ENCODE results near the gene THSD4.

Gene THSD4

DNA sequence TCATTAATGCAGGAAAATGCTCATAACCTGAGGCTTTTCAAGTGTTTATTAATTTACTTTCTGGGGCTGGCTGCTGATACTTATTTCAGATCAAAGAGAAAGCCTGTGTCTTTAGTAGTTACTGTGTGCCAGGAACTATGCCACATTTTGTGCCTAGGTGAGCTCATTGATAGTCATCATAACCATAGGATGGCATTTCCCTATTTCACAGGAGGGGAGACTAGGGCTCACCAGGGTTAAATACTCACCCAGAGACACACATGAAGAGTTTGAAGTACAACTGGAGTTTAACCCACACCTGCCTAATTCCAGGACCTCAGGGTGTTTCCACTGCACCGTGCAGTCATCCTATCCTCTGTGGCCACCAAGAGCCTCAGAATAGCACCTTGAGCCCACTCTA is 430.7 kb downstream of the THSD4 start:
- Histone ChIP-seq H3K79me2 (ENCODE audit: insufficient read depth, low read depth) (no peaks in the 10 kb centered on the region), H3K4me3 (IDR thresholded peaks at IDR 0.05; ENCODE audit: insufficient read depth, low read depth, low read length) (no peak overlapping the region), H3K4me1 (ENCODE audit: low read depth, poor library complexity, severe bottlenecking) (no peaks in the 10 kb centered on the region), H3K27me3 (ENCODE audit: insufficient read depth, low read depth) (no peaks in the 10 kb centered on the region), H3K9ac (no peak overlapping the region), H3K36me3 (ENCODE audit: insufficient read depth) (no peaks in the 10 kb centered on the region), H3K27ac (no peak overlapping the region), H4K20me1 (ENCODE audit: insufficient read depth) (no peaks in the 10 kb centered on the region), H2AFZ (ENCODE audit: low read depth) (no peak overlapping the region), H3K4me2 (no peak overlapping the region)
- TF ChIP-seq, protein P1, sequence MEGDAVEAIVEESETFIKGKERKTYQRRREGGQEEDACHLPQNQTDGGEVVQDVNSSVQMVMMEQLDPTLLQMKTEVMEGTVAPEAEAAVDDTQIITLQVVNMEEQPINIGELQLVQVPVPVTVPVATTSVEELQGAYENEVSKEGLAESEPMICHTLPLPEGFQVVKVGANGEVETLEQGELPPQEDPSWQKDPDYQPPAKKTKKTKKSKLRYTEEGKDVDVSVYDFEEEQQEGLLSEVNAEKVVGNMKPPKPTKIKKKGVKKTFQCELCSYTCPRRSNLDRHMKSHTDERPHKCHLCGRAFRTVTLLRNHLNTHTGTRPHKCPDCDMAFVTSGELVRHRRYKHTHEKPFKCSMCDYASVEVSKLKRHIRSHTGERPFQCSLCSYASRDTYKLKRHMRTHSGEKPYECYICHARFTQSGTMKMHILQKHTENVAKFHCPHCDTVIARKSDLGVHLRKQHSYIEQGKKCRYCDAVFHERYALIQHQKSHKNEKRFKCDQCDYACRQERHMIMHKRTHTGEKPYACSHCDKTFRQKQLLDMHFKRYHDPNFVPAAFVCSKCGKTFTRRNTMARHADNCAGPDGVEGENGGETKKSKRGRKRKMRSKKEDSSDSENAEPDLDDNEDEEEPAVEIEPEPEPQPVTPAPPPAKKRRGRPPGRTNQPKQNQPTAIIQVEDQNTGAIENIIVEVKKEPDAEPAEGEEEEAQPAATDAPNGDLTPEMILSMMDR (conservative IDR thresholded peaks at IDR 0.05; ENCODE audit: low read depth, low read length), result no peak

DNA sequence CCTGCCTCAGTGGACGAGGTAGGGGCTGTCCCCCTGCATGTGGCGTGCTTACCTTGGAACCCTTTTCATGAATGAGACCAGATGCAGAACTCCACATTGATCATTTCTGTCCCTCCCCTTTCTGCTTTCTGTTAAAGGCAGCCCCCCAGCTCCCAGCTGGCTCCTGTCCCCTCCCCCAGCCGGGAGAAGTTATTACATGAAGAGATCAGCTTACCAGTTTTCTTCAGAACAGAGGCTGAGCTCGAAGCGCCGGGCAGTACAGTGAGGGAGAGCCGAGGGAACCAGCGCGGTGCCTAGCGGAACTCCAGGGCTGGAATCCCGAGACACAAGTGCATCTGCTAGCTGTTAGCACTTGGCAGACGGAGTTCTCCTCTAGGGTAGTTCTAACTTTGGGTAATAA is 431.7 kb downstream of the THSD4 start:
- H4K20me1 ChIP-seq (ENCODE audit: insufficient read depth), result no peaks in the 10 kb centered on the region
- no peaks in the 10 kb centered on the region for H3K27me3 ChIP-seq (ENCODE audit: insufficient read depth, low read depth)
- no peak overlapping the region for H3K27ac ChIP-seq
- no peaks in the 10 kb centered on the region for H3K36me3 ChIP-seq (ENCODE audit: insufficient read depth)
- H3K79me2 ChIP-seq (ENCODE audit: insufficient read depth, low read depth), result no peaks in the 10 kb centered on the region
- H2AFZ ChIP-seq (ENCODE audit: low read depth), result no peak overlapping the region
- H3K4me2 ChIP-seq, result no peak overlapping the region
- H3K4me3 ChIP-seq (IDR thresholded peaks at IDR 0.05; ENCODE audit: insufficient read depth, low read depth, low read length), result no peak overlapping the region
- H3K4me1 ChIP-seq (ENCODE audit: low read depth, poor library complexity, severe bottlenecking), result no peaks in the 10 kb centered on the region
- H3K9ac ChIP-seq, result no peak overlapping the region
- TF ChIP-seq, protein P1 (conservative IDR thresholded peaks at IDR 0.05; ENCODE audit: low read depth, low read length), result no peak

DNA sequence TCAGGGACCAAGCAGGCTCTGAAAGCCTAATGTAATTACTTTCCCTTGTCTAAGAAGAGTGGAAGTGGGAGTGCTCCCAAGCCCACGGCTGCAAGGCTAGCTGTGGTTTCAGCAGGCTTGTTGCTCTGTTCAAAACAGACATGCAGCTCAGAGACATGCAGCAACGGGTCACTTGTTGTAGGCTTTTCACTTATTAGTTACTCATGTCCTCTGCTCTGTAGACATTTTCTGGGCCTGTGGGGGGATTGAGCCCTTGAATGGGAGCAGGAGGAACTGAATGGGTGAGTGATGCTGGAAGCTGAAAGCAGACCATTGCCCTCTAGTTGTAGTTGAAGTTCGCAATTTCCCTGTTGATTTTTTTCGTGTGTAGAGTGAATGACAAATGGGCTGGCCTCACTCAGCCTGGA is 433.1 kb downstream of the THSD4 start:
- H3K27me3 ChIP-seq (ENCODE audit: insufficient read depth, low read depth), result no peaks in the 10 kb centered on the region
- no peaks in the 10 kb centered on the region for H3K79me2 ChIP-seq (ENCODE audit: insufficient read depth, low read depth)
- TF ChIP-seq, protein P1 (conservative IDR thresholded peaks at IDR 0.05; ENCODE audit: low read depth, low read length), result no peak
- no peak overlapping the region for H3K4me2 ChIP-seq
- H3K9ac ChIP-seq, result no peak overlapping the region
- H2AFZ ChIP-seq (ENCODE audit: low read depth), result no peak overlapping the region
- no peaks in the 10 kb centered on the region for H3K36me3 ChIP-seq (ENCODE audit: insufficient read depth)
- H3K27ac ChIP-seq, result no peak overlapping the region
- no peaks in the 10 kb centered on the region for H4K20me1 ChIP-seq (ENCODE audit: insufficient read depth)
- no peaks in the 10 kb centered on the region for H3K4me1 ChIP-seq (ENCODE audit: low read depth, poor library complexity, severe bottlenecking)
- H3K4me3 ChIP-seq (IDR thresholded peaks at IDR 0.05; ENCODE audit: insufficient read depth, low read depth, low read length), result no peak overlapping the region

DNA sequence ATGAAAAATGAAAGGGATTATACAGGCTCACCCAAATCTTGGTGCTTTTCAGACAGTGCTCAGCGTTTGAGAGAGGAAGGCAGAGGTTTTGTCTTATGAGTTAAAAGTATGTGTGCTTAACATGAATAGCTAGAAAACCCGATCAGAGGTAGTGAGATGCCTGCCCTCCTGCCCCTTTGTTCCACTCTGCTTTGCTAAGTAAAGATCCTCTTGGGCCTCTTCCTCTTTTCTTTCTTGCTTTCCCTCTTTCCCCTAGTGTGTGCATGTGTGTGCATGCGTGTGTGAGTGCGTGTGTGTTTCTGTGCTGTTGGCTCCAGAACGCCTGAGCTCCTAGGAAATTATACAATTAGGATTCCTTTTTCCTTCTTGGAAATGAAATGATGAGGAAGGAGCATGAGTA is 433.8 kb downstream of the THSD4 start:
- Histone ChIP-seq H3K4me2 (no peak overlapping the region), H4K20me1 (ENCODE audit: insufficient read depth) (no peaks in the 10 kb centered on the region), H3K27me3 (ENCODE audit: insufficient read depth, low read depth) (no peaks in the 10 kb centered on the region), H3K79me2 (ENCODE audit: insufficient read depth, low read depth) (no peaks in the 10 kb centered on the region), H3K4me1 (ENCODE audit: low read depth, poor library complexity, severe bottlenecking) (no peaks in the 10 kb centered on the region), H3K4me3 (IDR thresholded peaks at IDR 0.05; ENCODE audit: insufficient read depth, low read depth, low read length) (no peak overlapping the region), H2AFZ (ENCODE audit: low read depth) (no peak overlapping the region), H3K9ac (no peak overlapping the region), H3K27ac (no peak overlapping the region), H3K36me3 (ENCODE audit: insufficient read depth) (no peaks in the 10 kb centered on the region)
- TF ChIP-seq, protein P1 (conservative IDR thresholded peaks at IDR 0.05; ENCODE audit: low read depth, low read length), result no peak
